IPS-20b (cell line): ENCODE data around the gene TAS2R41.

ENCODE experiments used
- H3K27ac ChIP-seq: one replicate; pipeline ENCODE4 v1.5.1; 2013; ENCODE audit warnings: low read length
- H3K27me3 ChIP-seq: 2 replicates; pipeline ENCODE4 v1.6.1; 2013; ENCODE audit warnings: mild to moderate bottlenecking, low read length, inconsistent platforms; ENCODE audit not compliant: insufficient read depth
- H3K36me3 ChIP-seq: 2 replicates; pipeline ENCODE4 v1.6.1; 2013; ENCODE audit warnings: low read depth, mild to moderate bottlenecking, inconsistent platforms, low read length, moderate library complexity; ENCODE audit not compliant: insufficient read depth
- H3K4me1 ChIP-seq: 2 replicates; pipeline ENCODE4 v1.6.1; 2013; ENCODE audit warnings: mild to moderate bottlenecking, control low read depth, inconsistent platforms, low read length, moderate library complexity; ENCODE audit not compliant: insufficient read depth
- H3K4me3 ChIP-seq: 2 replicates; pipeline ENCODE4 v1.5.1; 2013; ENCODE audit warnings: mild to moderate bottlenecking, low read length, inconsistent platforms
- H3K9ac ChIP-seq: 2 replicates; pipeline ENCODE4 v1.6.1; 2013; ENCODE audit warnings: low read depth, mild to moderate bottlenecking, inconsistent platforms, low read length, moderate library complexity
- H3K9me3 ChIP-seq: 2 replicates; pipeline ENCODE4 v1.6.1; 2013; ENCODE audit warnings: mild to moderate bottlenecking, low read depth, low read length, inconsistent platforms; ENCODE audit not compliant: insufficient read depth

Gene TAS2R41, protein sequence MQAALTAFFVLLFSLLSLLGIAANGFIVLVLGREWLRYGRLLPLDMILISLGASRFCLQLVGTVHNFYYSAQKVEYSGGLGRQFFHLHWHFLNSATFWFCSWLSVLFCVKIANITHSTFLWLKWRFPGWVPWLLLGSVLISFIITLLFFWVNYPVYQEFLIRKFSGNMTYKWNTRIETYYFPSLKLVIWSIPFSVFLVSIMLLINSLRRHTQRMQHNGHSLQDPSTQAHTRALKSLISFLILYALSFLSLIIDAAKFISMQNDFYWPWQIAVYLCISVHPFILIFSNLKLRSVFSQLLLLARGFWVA

DNA sequence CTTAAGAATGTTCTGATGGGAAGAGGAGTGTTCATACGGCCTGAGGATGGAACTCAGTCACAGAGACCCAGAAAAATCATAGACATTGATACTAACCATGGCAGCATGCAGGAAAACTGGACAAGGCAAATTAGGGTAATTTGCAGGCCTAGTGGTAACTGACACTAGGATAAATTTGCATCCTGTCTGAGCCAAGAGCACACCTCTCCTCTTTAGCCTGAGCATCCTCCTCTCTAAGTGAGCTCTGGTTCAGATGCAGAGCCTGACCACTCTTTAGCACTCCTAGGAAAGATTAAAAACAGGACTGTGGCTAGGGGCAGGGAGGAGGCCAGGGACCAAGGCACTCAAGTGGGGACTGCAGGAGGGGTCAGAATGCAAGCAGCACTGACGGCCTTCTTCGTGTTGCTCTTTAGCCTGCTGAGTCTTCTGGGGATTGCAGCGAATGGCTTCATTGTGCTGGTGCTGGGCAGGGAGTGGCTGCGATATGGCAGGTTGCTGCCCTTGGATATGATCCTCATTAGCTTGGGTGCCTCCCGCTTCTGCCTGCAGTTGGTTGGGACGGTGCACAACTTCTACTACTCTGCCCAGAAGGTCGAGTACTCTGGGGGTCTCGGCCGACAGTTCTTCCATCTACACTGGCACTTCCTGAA, at the start of gene TAS2R41:
Gene TAS2R41 (plus strand): TSS at position 373 of the 650 bp plus-strand sequence. CDS start 0 bp downstream, at position 373.
- H3K9ac ChIP-seq: no peak within 1 kb of the TSS
- H3K4me3 ChIP-seq: no peak within 1 kb of the TSS
- H3K9me3 ChIP-seq: no peaks in the 10 kb centered on the region
- no peaks in the 10 kb centered on the region for H3K36me3 ChIP-seq
- H3K27ac ChIP-seq: no peak within 1 kb of the TSS
- no peaks in the 10 kb centered on the region for H3K4me1 ChIP-seq
- H3K27me3 ChIP-seq: no peaks in the 10 kb centered on the region

DNA sequence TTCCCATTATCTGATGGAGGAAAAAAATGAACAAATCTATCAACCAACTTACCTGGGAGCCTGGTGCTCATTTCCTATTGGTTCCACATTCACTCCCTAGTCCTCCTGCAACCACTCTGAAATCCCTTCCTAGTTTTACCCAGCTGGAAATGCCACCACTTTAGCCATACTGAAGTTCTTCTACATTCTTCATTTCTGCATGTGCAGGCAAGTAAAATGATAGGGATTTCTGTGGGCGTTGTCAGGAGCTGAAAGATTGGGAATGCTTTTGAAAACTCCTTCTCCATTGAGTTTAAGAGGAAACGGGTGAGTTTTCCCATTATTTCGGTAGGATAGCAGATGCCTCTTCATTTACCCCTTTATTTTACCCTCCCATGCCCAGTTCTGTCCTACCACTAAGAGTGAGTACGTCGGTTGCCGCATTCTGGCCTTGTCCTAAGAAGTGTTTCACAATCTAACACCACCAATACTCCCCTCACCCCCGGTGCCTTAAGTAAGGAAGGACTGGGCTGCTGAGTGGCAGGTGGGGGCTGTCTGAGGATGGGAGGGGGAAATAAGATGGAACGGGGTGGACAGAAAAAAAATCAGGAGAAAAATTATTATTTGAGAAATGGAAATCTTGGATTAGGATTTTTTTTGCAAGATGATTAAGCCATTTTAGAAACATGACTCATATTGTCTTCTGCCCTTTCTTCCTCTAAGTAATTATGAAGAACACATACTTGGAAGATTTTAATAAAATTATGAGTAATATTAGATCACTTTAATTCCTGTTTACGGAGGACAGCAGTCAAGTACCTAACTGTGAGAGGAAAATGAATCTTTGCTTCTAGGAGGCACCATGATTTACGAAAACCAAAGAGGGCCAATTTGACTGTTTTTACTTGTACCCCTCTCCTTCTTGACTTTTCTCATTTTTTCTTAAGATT, 47.6 kb upstream of the TAS2R41 start:
- H3K9ac ChIP-seq: no peak overlapping the region
- no peaks in the 10 kb centered on the region for H3K4me1 ChIP-seq

DNA sequence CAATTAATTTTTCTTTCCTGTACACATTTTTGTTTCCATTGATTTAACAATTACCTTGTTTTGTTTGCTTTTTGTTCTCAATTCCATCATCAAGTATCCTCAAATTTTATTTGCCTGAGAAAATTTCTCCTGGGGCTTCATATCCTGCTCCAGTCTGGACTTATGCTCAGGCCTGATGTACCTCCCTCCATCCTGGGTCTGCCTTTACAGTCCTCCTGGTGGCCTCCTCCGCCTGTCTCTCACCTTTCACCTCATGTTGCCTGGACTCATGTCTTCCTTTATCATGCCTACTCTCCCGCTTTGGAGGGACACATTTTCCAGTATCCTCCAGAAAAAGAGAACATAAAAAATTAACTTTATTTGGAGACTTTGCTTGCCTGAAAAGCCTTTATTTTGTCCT, 46.6 kb upstream of the TAS2R41 start:
- no peak overlapping the region for H3K4me3 ChIP-seq
- no peaks in the 10 kb centered on the region; the same call in 1 of the 2 replicates for H3K4me1 ChIP-seq
- no peaks in the 10 kb centered on the region for H3K9me3 ChIP-seq
- no peak overlapping the region for H3K27ac ChIP-seq
- no peak overlapping the region for H3K9ac ChIP-seq
- H3K36me3 ChIP-seq: no peaks in the 10 kb centered on the region
- H3K27me3 ChIP-seq: no peaks in the 10 kb centered on the region

More for the DNA sequence above, 47.6 kb upstream of the TAS2R41 start:
- H3K9me3 ChIP-seq: no peaks in the 10 kb centered on the region
- no peaks in the 10 kb centered on the region for H3K36me3 ChIP-seq
- no peak overlapping the region for H3K27ac ChIP-seq
- H3K4me3 ChIP-seq: no peak overlapping the region
- H3K27me3 ChIP-seq: no peaks in the 10 kb centered on the region

DNA sequence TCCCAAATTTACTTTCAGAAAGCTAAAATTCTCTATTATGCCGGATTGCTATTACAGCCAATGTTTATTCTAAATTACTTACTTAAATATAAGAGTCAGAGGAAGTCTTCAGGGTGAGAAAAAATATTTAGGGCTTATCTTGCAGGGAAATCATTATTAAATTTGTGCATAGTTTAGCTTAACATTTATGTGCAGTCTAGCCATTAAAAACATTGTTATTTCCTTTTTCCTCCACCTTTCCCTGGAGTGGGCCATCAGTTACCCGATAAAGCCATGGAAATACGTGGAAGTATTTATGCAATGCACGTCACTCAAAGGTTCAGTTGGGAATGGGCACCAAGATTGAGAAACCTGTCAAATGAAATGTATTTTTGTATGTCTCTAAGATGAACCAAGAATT, 43.9 kb upstream of the TAS2R41 start:
- H3K9me3 ChIP-seq: no peaks in the 10 kb centered on the region
- H3K36me3 ChIP-seq: no peaks in the 10 kb centered on the region
- H3K4me1 ChIP-seq: peaks cover 11% of the 10 kb centered on the region
- H3K9ac ChIP-seq: no peak overlapping the region
- H3K27ac ChIP-seq: no peak overlapping the region
- H3K4me3 ChIP-seq: no peak overlapping the region
- H3K27me3 ChIP-seq: no peaks in the 10 kb centered on the region

DNA sequence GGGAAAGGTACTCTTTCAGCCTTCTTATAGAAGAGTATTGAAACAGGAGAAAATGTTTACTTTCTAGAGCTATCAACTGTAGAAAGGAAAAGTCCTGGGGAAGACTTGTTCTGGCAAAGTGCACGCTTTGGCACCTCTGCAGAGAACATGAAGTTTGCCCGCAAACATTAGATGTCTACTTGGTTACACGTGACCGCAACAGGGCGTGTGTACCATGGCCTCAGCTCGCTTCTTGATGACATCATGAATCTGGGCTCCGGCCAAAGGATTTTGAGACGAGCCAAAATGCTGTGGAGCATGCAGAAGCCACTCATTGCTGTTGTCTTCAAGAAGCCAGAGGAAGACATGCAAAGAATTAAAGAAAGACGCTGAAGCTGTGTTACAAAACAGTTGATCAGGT, 43.0 kb upstream of the TAS2R41 start:
- Histone ChIP-seq H3K9ac (no peak overlapping the region), H3K27me3 (no peaks in the 10 kb centered on the region), H3K9me3 (no peaks in the 10 kb centered on the region), H3K4me3 (no peak overlapping the region), H3K36me3 (no peaks in the 10 kb centered on the region), H3K4me1 (peaks cover 11% of the 10 kb centered on the region), H3K27ac (no peak overlapping the region)

DNA sequence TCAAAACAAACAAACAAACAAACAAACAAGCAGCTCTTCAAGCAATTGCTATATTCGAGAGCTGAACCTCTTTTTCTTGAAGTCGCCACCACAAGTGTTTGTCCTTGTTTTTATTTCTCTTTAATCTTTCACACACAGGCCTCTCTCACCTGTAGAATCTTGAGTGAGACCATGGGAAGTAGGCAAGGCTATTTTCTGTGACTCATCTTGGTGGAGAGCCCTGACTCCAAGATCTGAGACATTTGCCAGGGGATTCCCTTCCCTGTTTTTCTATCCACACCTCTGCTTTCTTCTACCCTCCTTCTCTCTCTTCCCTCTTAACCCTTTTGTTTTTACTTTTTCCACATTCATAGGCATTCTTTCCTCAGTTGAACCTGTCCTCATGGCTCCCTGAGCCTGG, 42.4 kb upstream of the TAS2R41 start:
- Histone ChIP-seq H3K27ac (no peak overlapping the region), H3K36me3 (no peaks in the 10 kb centered on the region), H3K4me3 (no peak overlapping the region), H3K9ac (no peak overlapping the region), H3K4me1 (peaks cover 11% of the 10 kb centered on the region), H3K9me3 (no peaks in the 10 kb centered on the region), H3K27me3 (no peaks in the 10 kb centered on the region)

DNA sequence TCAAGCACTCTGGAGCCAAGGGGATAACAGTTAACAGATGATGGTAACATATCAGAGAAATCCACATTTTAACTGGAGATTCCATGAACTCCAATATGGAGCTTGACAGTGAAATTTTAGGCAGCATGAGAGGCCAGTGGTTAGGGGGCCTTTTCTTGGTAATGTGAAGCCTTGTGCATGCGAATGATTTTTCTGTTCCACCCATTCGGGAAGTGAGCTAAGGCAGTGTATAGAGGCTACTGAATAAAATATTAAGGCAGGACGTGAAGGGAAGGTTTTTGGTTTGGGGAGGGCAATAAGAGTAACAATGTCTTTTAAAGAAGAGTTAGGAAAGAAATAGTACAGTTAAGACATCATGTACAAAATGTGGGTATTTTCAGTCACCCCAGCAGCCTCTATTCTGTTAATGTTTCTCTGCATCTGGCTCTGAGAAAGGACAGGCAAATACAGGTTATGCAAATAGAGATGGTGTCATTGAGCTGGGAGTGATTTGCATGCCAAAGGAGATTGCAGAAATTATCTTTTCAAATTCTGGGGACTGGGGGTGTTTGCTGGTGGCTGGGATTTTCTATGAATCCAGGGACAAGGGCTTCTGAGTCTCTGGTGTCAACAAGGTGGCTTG, 41.2 kb upstream of the TAS2R41 start:
- Histone ChIP-seq H3K9me3 (no peaks in the 10 kb centered on the region), H3K4me3 (peak overlapping the region; percentile 29; the same call in 1 of the 2 replicates), H3K36me3 (no peaks in the 10 kb centered on the region), H3K9ac (peak overlapping the region; percentile 33; the same call in 1 of the 2 replicates), H3K27me3 (no peaks in the 10 kb centered on the region), H3K4me1 (peaks cover 11% of the 10 kb centered on the region), H3K27ac (no peak overlapping the region)

DNA sequence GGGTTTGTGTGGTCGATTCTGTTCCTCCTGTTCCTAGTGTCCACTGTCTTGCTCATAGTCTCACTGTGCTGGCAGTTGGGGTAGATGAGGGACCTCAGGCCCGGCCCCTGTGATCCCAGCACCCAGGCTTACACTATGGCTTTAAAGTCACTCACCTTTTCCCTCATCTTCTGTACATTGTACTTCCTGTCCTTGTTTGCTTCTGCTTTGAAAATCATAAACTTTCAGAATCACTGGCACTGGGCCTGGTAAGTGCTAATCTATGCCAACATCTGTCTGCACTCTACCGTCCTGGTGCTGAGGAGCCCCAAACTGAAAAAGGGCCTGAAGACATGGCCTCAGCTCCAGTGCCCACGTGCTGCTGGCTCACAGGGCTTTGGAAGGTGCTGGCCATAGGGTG, 40.1 kb upstream of the TAS2R41 start:
- no peaks in the 10 kb centered on the region for H3K9me3 ChIP-seq
- no peaks in the 10 kb centered on the region for H3K27me3 ChIP-seq
- peaks cover 11% of the 10 kb centered on the region for H3K4me1 ChIP-seq
- H3K27ac ChIP-seq: no peak overlapping the region
- no peak overlapping the region for H3K4me3 ChIP-seq
- H3K9ac ChIP-seq: no peak overlapping the region
- no peaks in the 10 kb centered on the region for H3K36me3 ChIP-seq

DNA sequence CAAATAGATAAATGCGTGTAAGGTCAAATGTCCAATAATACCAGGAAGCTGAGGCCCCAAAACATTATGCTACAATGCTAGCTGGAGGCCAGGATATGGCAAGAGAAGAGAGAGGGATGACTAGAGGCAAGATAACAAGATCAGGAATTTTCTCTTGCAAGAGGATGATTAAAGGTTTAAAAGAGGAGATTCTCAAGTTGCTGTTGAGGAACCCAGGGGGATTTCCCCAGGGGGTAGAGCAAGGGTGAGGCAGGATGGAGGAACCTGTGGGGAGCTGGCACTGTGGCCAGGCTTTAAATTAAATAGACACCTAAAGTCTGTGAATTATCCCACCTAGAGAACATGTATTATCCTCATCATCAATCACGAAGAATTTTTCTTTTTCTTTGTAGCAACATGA, 37.8 kb upstream of the TAS2R41 start:
- Histone ChIP-seq H3K9ac (no peak overlapping the region), H3K9me3 (no peaks in the 10 kb centered on the region), H3K4me3 (no peak overlapping the region), H3K36me3 (no peaks in the 10 kb centered on the region), H3K27ac (no peak overlapping the region), H3K27me3 (no peaks in the 10 kb centered on the region), H3K4me1 (peaks cover 11% of the 10 kb centered on the region)

DNA sequence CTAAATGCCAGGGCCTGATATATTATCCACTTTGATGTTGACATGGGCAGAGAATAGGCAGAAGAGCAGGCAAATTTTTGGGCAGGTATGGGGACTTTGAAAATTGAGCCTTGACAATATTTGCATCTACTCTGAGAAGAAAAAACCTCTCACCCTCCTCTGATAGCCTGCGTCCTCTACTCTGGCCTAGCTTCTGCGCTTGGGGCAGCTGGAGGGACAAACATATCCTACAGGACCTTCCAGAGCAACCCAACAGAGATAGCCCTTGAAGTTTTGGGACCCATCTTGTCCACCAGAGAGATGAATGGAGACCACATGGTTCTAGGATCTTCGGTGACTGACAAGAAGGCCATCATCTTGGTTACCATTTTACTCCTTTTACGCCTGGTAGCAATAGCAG, 34.5 kb upstream of the TAS2R41 start, which contains the start of gene TAS2R60:
Gene TAS2R60 (plus strand): TSS at position 301 of the 400 bp plus-strand sequence. CDS start 0 bp downstream, at position 301.
- Histone ChIP-seq H3K4me3 (no peak within 1 kb of the TSS), H3K9ac (no peak within 1 kb of the TSS), H3K27ac (no peak within 1 kb of the TSS), H3K9me3 (no peaks in the 10 kb centered on the region), H3K4me1 (peaks cover 8% of the 10 kb centered on the region; the same call in 1 of the 2 replicates), H3K36me3 (no peaks in the 10 kb centered on the region), H3K27me3 (no peaks in the 10 kb centered on the region)
